Measurements from ENCODE around the gene NEK7. TPM values are rescaled to one million over a fixed set of nuclear protein-coding genes. Genes with fewer than 3 reads are reported as not detected.

The NEK7 gene
- total RNA-seq, 2 donors from 2014 or later, result 168 to 228 TPM

GRCh38 chr1:198231779-198232178 is 75.0 kb downstream of the NEK7 start:
- no peaks in the 10 kb centered on the region for H3K36me3 ChIP-seq
- H3K4me1 ChIP-seq, result peaks cover 0 to 39% of the 10 kb centered on the region in 2 donors
- no peaks in the 10 kb centered on the region for H3K27me3 ChIP-seq
- H3K9me3 ChIP-seq, result no peaks in the 10 kb centered on the region
- no peak overlapping the region for H3K27ac ChIP-seq
- TF ChIP-seq, protein P1, sequence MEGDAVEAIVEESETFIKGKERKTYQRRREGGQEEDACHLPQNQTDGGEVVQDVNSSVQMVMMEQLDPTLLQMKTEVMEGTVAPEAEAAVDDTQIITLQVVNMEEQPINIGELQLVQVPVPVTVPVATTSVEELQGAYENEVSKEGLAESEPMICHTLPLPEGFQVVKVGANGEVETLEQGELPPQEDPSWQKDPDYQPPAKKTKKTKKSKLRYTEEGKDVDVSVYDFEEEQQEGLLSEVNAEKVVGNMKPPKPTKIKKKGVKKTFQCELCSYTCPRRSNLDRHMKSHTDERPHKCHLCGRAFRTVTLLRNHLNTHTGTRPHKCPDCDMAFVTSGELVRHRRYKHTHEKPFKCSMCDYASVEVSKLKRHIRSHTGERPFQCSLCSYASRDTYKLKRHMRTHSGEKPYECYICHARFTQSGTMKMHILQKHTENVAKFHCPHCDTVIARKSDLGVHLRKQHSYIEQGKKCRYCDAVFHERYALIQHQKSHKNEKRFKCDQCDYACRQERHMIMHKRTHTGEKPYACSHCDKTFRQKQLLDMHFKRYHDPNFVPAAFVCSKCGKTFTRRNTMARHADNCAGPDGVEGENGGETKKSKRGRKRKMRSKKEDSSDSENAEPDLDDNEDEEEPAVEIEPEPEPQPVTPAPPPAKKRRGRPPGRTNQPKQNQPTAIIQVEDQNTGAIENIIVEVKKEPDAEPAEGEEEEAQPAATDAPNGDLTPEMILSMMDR (IDR thresholded peaks at IDR 0.05), result no peak
- no peak for DNase-seq (ENCODE audit: low spot score)
- no peak overlapping the region for H3K4me3 ChIP-seq

- TF ChIP-seq, protein P1 (IDR thresholded peaks at IDR 0.05), result no peak
- H3K27me3 ChIP-seq, result no peaks in the 10 kb centered on the region
- H3K27ac ChIP-seq, result no peak overlapping the region
- H3K4me3 ChIP-seq, result no peak overlapping the region
- H3K4me1 ChIP-seq, result peaks cover 0 to 45% of the 10 kb centered on the region in 2 donors
- DNase-seq (ENCODE audit: low spot score), result no peak
- H3K9me3 ChIP-seq, result no peaks in the 10 kb centered on the region
- no peaks in the 10 kb centered on the region for H3K36me3 ChIP-seq
These were observed 75.6 kb downstream of the NEK7 start for GRCh38 chr1:198232378-198232777.

- no peak for DNase-seq (ENCODE audit: low spot score)
- Histone ChIP-seq H3K27ac (no peak overlapping the region), H3K4me1 (peaks cover 0 to 45% of the 10 kb centered on the region in 2 donors)
These were observed 76.3 kb downstream of the NEK7 start for GRCh38 chr1:198232940-198233675.

GRCh38 chr1:198234520-198235251 is 77.9 kb downstream of the NEK7 start:
- TF ChIP-seq, protein P1 (IDR thresholded peaks at IDR 0.05), result no peak
- Histone ChIP-seq H3K4me3 (peak overlapping the region in 1 of 2 donors; percentile 16), H3K9me3 (no peaks in the 10 kb centered on the region), H3K27ac (peak overlapping the region; percentile 14 to 20), H3K36me3 (no peaks in the 10 kb centered on the region), H3K4me1 (peaks cover 0 to 38% of the 10 kb centered on the region in 2 donors), H3K27me3 (no peaks in the 10 kb centered on the region)
- no peak for DNase-seq (ENCODE audit: low spot score)

More at GRCh38 chr1:198232940-198233675, 76.3 kb downstream of the NEK7 start:
- no peaks in the 10 kb centered on the region for H3K9me3 ChIP-seq
- no peak overlapping the region for H3K4me3 ChIP-seq
- TF ChIP-seq, protein P1 (IDR thresholded peaks at IDR 0.05), result no peak
- H3K36me3 ChIP-seq, result no peaks in the 10 kb centered on the region
- no peaks in the 10 kb centered on the region for H3K27me3 ChIP-seq

- TF ChIP-seq, protein P1 (IDR thresholded peaks at IDR 0.05), result no peak
- Histone ChIP-seq H3K27ac (no peak overlapping the region), H3K9me3 (no peaks in the 10 kb centered on the region), H3K4me3 (no peak overlapping the region), H3K27me3 (no peaks in the 10 kb centered on the region), H3K36me3 (no peaks in the 10 kb centered on the region), H3K4me1 (peaks cover 0 to 26% of the 10 kb centered on the region in 2 donors)
- no peak for DNase-seq (ENCODE audit: low spot score)
These were observed 81.3 kb downstream of the NEK7 start for GRCh38 chr1:198238121-198238520.

Measured in right atrium auricular region (tissue), 2 donors.